Brain pericyte (primary cell): Measurements from ENCODE around the gene IGF2R.
"Not testable (repeated sequence)": the region's sequence is repeated elsewhere in the genome, so short reads cannot be mapped to it uniquely, and the experiment has no call there.

ENCODE experiments used
- DNase-seq: peaks from one replicate; pipeline ENCODE4 v3.0.0-alpha.2; 2012; ENCODE audit warnings: low read depth, low spot score

Gene IGF2R

DNA sequence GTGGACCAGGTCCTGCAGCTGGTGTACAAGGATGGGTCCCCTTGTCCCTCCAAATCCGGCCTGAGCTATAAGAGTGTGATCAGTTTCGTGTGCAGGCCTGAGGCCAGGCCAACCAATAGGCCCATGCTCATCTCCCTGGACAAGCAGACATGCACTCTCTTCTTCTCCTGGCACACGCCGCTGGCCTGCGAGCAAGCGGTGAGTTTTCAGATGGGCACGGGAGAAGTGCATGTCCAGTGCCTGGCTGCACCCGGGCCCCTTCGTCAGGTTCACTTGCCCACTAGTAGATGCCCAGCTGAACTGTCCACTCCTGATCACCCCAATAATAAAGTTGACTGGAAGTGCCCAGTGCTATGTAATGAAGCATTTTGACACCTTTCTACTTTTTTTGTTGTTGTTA lies 104.4 kb downstream of the IGF2R start:
- no peak for DNase-seq

DNA sequence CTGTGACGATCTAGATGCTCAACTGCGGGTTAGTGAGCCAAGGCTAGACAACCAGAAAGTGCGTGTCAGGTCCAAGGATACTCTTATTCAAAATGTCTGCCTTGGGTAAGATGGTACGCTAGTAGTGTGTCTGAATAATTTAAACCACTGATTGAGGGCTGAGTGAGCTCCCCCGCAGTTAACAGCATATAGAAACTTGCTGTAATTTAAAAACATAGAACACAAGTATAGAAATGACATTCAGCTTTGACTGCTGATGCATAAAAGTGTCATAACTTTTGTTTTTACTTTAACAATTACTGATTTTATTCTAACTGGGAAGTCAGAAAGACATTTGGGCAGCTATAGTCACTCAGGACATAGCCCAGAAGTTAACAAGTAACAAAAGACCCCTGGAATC lies 107.1 kb downstream of the IGF2R start:
- no peak for DNase-seq

DNA sequence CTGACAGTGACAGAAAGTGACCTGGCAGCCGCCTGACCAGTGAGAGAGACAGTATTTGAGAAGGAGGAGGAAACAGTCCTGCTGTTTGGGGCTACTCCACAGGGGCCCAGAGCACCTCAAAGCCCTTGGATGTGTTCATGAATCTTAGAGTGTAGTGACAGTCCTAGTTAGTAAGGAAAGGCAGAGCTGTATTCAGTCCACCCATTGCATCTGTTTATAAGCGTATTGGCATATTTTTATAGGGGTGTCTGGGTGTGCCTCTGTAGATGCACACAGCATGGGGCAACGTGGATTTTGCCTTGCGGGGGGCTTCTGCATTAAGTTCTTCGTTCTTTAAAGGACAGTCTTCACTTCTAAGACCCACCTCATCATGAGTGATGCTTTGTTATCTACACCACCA lies 108.1 kb downstream of the IGF2R start:
- DNase-seq: no peak

DNA sequence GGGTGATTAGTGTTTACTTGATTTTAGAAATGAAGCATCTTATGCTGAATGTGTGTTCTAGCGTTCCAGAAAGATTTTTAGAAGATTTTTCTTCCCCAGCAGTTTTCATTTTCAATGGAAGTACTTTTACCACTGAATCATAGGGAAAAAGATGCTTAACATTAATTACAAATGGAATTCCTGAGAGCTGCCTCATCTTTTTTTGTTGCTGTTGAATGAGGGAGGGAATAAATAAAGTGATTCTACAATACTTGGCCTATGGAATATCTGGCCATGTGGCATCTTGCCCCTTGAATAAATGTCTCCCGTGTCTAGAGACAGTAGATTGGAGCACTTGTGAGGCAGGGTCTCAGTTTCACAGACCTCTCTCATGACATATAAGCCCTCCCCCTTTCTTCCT lies 108.6 kb downstream of the IGF2R start:
- DNase-seq: no peak

- DNase-seq: no peak
These were observed 110.2 kb downstream of the IGF2R start for GRCh38 chr6:160078883-160079685.

GRCh38 chr6:160079686-160080043 lies 110.8 kb downstream of the IGF2R start:
- DNase-seq: no peak

- no peak for DNase-seq
These were observed 111.2 kb downstream of the IGF2R start for GRCh38 chr6:160080097-160080496.

DNA sequence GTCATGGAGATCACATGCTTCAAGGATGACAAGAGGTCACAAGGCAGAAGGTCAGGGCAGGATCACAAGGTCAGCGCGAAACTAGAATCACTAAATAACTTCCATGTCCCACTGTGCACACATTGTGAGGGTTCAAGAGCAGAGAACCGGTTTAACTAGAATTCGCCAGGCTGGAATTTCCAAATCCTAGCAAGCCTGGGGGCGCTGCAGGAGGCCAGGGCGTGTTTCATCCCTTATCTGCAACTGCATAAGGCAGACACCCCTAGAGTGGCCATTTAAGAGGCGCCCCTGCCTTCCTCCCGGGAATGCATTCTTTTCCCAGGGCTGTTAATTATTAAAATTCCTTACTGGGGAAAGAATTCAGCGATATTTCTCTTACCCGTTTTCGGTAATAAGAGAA lies 112.5 kb downstream of the IGF2R start:
- DNase-seq: no peak

GRCh38 chr6:160082627-160083026 lies 113.7 kb downstream of the IGF2R start:
- no peak for DNase-seq

DNA sequence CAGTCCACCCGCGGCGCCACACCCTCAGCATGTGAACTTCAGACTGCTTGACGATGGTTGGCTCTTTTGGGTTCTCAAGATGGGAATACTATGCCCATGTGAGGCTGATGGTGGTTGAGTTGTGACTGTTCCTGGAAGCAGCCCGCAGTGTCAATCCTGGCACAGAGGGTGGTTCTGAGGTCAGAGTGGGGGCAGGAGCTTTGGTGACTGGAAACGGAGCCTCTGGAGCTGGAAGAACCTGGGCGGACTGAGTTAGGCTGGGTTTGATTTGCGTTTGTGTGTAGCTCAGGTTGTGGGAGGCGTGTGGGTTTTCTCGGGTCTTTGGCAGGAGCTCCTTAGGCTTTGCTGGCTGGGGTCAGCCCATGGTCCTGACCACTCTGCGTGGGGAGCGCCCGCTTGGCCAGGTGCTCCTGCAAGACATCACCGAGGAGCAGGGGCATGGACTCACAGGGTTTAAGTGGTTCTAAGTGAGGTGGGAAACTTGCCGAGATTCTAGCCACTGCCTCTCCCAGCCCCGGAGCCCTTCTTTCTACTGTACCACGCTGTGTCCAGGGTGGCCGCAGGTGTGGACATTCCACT lies 115.4 kb downstream of the IGF2R start:
- no peak for DNase-seq

- no peak for DNase-seq
These were observed 116.3 kb downstream of the IGF2R start for GRCh38 chr6:160085226-160085625.

DNA sequence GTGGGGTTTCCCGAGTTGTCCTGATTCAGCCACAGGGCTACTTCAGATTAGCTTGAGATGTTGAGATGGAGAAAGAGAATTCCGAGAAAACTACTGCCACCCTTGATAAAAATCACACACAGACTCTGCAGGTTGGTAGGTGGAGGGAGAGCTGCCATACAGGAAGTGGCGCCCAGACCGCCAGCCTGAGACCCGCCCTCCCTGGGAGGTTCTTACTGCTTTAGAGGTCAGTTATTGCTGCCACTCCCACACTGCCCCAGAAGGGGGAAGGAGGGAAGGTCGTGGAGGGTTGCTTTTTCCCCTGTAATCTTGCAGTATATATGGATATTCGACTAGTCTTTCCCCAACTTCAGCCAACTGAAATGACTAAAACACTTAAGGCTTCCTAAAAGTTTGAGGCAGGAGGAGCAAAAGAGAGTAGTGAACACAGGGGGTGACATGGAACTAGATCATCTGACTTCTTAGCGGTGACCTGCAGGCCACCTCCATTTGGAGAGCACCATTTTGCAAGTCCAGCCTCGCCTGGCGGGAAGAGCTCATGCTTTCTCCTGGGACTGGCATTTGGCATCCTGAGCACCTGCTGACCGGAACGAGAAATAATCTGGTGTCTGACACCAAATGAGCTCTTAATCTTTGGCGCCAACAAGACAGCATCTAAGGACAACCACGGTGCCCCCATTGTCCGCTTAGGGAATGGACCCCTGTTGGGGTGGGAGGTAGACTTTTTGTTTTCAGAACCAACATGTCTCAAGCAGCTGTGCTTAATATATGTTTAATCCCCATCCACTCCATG lies 117.0 kb downstream of the IGF2R start:
- no peak for DNase-seq

GRCh38 chr6:160086754-160087153 lies 117.9 kb downstream of the IGF2R start:
- DNase-seq: no peak

GRCh38 chr6:160088069-160088783 lies 119.3 kb downstream of the IGF2R start:
- DNase-seq: peak; percentile 41

- no peak for DNase-seq
These were observed 120.1 kb downstream of the IGF2R start for GRCh38 chr6:160088784-160089533.

DNA sequence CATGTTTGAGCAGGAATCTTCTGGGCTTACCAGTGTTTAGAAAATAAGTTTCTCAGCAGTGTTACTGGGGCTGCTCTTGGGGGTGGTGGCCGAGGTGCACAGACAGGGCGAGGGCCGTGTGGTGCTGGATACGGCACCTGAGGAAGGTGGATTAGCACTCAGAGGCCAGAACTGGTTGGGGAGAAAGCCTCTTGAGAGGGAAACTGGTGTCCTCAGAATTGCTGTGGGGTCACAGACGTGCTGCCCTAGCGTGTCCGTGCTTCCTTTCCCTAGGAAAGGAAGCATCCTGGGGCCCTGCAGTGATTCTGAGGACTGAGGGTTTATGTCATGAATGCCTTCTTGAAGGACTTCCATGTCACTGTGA lies 120.6 kb downstream of the IGF2R start:
- DNase-seq: no peak

DNA sequence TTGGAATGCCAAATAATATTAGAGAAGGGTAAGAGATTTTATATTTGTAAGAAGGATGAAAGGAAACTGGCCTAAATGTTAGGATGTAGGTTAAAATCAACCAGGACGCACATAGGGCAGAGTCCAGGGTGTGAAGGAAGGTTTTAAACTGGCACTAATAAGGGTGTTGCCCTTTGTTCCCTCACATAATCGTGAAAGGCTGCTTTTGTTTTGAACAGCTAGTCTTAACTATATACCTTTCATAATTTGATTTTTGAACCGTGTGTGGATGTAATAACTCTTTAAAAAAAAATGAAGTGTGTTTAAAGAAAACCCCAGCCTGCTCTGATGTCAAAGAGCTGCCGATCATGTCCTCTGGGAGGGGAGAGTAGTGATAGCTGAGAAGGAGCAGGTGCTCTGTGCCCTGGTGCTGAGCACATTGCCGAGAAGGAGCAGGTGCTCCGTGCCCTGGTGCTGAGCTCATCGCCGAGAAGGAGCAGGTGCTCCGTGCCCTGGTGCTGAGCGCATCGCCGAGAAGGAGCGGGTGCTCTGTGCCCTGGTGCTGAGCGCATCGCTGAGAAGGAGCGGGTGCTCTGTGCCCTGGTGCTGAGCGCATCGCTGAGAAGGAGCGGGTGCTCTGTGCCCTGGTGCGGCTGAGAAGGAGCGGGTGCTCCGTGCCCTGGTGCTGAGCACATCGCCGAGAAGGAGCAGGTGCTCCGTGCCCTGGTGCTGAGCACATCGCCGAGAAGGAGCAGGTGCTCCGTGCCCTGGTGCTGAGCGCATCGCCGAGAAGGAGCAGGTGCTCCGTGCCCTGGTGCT lies 121.8 kb downstream of the IGF2R start:
- DNase-seq: not testable (repeated sequence)

- not testable (repeated sequence) for DNase-seq
These were observed 123.3 kb downstream of the IGF2R start for GRCh38 chr6:160092176-160092575.

- DNase-seq: no peak
These were observed 123.7 kb downstream of the IGF2R start for GRCh38 chr6:160092602-160093001.

- no peak for DNase-seq
These were observed 124.2 kb downstream of the IGF2R start for GRCh38 chr6:160093061-160093460.

DNA sequence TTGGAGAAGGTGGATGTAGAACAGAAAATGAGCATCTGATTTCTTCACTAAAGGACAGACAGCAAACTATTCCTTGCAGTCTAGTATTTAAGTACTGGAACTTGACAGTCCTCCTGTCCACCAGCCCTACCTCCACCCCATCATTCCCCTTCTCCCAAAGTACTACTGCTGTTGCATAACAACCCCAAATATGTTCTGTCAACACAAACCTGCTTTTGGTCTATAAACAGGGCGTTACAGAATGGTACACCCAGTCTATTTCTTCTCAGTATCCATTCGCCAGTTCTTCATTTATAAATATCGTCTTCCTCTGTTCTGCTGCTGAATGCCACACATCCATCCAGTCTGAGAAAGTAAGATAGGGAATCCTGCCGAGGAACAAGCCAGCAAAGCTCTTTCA lies 125.1 kb downstream of the IGF2R start:
- DNase-seq: no peak
